NCI-H128 (cell line): ENCODE data around the gene PPP2R3C.
"Not testable (repeated sequence)": the region's sequence is repeated elsewhere in the genome, so short reads cannot be mapped to it uniquely, and the experiment has no call there.

Experiments used
- DNase-seq: peaks from one replicate; lab custom pipeline; 2025; ENCODE audit not compliant: unreplicated experiment; lab: John Stamatoyannopoulos, UW

PPP2R3C gene

GRCh38 chr14:35065731-35066130 lies 56.1 kb downstream of the PPP2R3C start:
- DNase-seq = not testable (repeated sequence)

- DNase-seq = not testable (repeated sequence)
These were observed 60.5 kb downstream of the PPP2R3C start for GRCh38 chr14:35061113-35061791.

- no peak for DNase-seq
These were observed 69.2 kb downstream of the PPP2R3C start for GRCh38 chr14:35052637-35053036.

- DNase-seq = no peak
These were observed 70.0 kb downstream of the PPP2R3C start for GRCh38 chr14:35051796-35052195.

GRCh38 chr14:35050652-35051051 lies 71.1 kb downstream of the PPP2R3C start:
- no peak for DNase-seq

- no peak for DNase-seq
These were observed 73.7 kb downstream of the PPP2R3C start for GRCh38 chr14:35047976-35048513.

GRCh38 chr14:35046751-35047536 lies 74.8 kb downstream of the PPP2R3C start:
- no peak for DNase-seq

GRCh38 chr14:35046048-35046750 lies 75.6 kb downstream of the PPP2R3C start, which contains the start of gene FAM177A1:
FAM177A1 (plus strand) TSS chr14:35046272; CDS start chr14:35046464, 192 bp downstream.
- peak; percentile 91 for DNase-seq

GRCh38 chr14:35045798-35046047 lies 76.1 kb downstream of the PPP2R3C start:
- DNase-seq = no peak

GRCh38 chr14:35044939-35045797 lies 76.6 kb downstream of the PPP2R3C start:
- no peak for DNase-seq

- no peak for DNase-seq
These were observed 78.7 kb downstream of the PPP2R3C start for GRCh38 chr14:35043046-35043445.

- no peak for DNase-seq
These were observed 79.2 kb downstream of the PPP2R3C start for GRCh38 chr14:35042632-35043031.

- DNase-seq = not testable (repeated sequence)
These were observed 83.5 kb downstream of the PPP2R3C start for GRCh38 chr14:35038312-35038711.
